GM15510 (cell line): ENCODE results near the gene APOL3.

Experiments
- POLR2A ChIP-seq: IDR thresholded peaks from 3 replicates; pipeline ENCODE4 v1.6.1; 2011; ENCODE audit warnings: borderline replicate concordance; ENCODE audit not compliant: insufficient read length; ENCODE audit errors: extremely low read depth

Gene APOL3

GRCh38 chr22:36129071-36129470, 31.5 kb downstream of the APOL3 start:
- no peak for TF ChIP-seq POLR2A

GRCh38 chr22:36125994-36126531, 34.5 kb downstream of the APOL3 start:
- TF ChIP-seq POLR2A, result no peak

- no peak for TF ChIP-seq POLR2A
Observed at GRCh38 chr22:36125434-36125833, 35.1 kb downstream of the APOL3 start.

DNA sequence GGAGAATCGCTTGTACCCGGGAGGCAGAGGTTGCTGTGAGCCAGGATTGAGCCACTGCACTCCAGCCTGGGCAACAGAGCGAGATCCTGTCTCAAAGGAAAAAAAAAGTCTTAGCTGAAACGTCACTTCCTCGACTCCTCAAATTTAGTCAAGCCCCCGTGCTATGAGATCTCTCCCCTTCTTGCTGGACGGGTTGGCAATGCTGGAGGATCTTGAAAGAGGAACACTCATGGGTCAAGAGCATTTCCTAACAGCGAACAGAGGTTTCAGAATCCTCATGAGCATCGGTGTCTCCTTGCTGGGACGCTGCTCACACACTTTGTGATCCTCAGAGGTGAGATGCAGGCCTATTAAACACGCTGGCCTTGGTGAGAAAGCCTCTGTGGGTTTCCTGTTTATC, 35.9 kb downstream of the APOL3 start:
- TF ChIP-seq POLR2A, result no peak

DNA sequence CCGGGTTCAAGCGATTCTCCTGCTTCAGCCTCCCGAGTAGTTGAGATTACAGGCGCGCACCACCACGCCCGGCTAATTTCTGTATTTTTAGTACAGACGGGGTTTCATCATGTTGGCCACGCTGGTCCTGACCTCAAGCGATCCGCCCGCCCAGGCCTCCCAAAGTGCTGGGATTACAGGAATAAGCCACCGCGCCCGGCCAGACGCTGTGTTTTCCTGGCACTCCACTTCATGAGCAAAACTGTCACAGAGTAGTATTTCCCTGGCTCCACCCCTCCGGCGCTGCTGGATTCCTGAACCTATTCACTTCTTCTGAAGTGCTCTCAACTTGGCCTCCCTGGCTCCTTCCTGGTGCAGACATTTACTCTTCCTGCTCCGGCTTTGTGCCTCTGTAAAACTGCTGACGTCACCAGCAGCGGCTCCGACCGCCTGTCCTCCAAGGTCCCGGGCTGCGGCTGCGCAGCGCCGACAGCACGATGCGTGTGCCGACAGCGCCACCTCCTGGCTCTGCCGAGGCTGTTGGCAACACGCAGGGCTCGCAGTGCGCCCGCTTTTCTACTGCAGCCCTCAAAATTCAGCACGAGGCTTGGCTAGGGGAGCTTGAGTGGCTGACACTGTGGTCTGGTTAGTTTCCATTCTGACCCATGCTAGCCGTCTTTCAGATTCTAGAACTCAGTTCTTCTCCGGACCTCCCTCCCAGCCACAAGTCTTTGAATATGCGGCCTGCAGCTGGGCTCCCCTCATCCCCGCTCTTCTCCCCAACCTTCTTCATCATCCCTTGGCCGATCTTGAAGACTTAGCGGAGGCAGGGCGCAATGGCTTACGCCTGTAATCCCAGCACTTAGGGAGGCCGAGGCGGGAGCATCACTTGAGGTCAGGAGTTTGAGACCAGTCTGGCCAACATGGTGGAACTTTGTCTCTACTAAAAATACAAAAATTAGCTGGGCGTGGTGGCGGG, 36.6 kb downstream of the APOL3 start:
- TF ChIP-seq POLR2A, result no peak

- TF ChIP-seq POLR2A, result no peak
Observed at GRCh38 chr22:36117053-36117554, 43.5 kb downstream of the APOL3 start.

- TF ChIP-seq POLR2A, result no peak
Observed at GRCh38 chr22:36116127-36116526, 44.4 kb downstream of the APOL3 start.

DNA sequence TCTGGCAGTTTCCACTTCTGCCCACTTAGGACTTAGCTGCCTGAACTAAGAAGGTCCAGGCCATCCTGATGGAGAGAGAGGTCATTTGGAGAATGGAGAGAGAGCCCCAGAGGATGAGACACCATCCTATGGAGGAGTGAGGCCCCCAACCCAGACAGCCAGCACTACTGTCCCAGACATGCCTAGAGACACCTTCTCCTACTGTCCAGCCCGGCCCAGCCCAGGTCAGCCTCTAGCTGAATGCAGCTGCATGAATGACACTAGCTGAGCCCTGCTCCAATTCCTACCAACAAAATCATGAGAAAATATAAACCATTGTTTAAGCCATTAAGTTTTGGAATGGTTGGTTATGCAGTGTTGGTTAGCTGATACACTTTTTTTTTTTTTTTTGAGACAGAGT, 47.4 kb downstream of the APOL3 start:
- no peak for TF ChIP-seq POLR2A

- no peak for TF ChIP-seq POLR2A
Observed at GRCh38 chr22:36111316-36111715, 49.2 kb downstream of the APOL3 start.

- TF ChIP-seq POLR2A, result no peak
Observed at GRCh38 chr22:36110306-36110881, 50.2 kb downstream of the APOL3 start.

GRCh38 chr22:36107436-36107835, 53.1 kb downstream of the APOL3 start:
- TF ChIP-seq POLR2A, result no peak

- no peak for TF ChIP-seq POLR2A
Observed at GRCh38 chr22:36106910-36107309, 53.6 kb downstream of the APOL3 start.

- TF ChIP-seq POLR2A, result no peak
Observed at GRCh38 chr22:36104988-36105387, 55.6 kb downstream of the APOL3 start.

DNA sequence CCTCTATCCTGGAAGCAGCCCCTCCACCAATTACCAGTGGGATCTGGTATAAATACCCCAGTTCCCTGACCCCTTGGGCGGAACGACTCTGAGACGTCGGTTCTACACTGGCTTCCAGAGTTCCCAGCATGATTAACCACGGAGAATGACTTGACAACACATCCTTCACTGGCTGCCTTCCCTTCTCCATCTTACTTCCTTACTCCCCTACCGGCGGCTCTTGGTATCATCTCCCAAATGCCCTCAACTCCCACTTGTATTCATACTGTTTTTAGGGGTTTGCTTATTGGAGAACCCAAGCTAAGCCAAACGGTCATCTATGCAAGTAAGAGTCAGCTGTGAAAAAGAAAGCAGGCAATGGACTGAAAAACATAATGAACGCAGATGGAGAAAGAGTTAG, 56.1 kb downstream of the APOL3 start:
- no peak for TF ChIP-seq POLR2A

- TF ChIP-seq POLR2A, result no peak
Observed at GRCh38 chr22:36103891-36104290, 56.7 kb downstream of the APOL3 start.
